Spleen (tissue), 11 donors: ENCODE data around the gene SEMA5B. TPM values are rescaled to one million over a fixed set of nuclear protein-coding genes. Genes with fewer than 3 reads are reported as not detected.

Source experiments
- DNase-seq: peaks from one replicate; pipeline ENCODE4 v3.0.0-alpha.2; 2020
- H3K27ac ChIP-seq, 8 donors: fragments of 200-600 bp; sonication (generic) in 7 of 8; 1 replicate in 4 of 8; 2 replicates in 4 of 8; pipeline versions ENCODE4 v1.5.0 to v1.8.0; 2016 to 2021; ENCODE audit warnings: inconsistent platforms in 4 of 8, mild to moderate bottlenecking in 4 of 8, moderate library complexity in 1 of 8
- H3K27me3 ChIP-seq, 7 donors: fragments of 200-600 bp; sonication (generic) in 6 of 7; replicated peaks in 1 of 7; 1 replicate in 4 of 7; 2 replicates in 3 of 7; pipeline versions ENCODE4 v1.5.0 to v1.8.0; 2016 to 2021; ENCODE audit warnings: inconsistent platforms in 3 of 7, mild to moderate bottlenecking in 1 of 7
- H3K36me3 ChIP-seq, 6 donors: fragments of 200-600 bp; sonication (generic) in 5 of 6; 1 replicate in 4 of 6; 2 replicates in 2 of 6; pipeline versions ENCODE4 v1.5.0 to v1.8.0; 2016 to 2021; ENCODE audit warnings: inconsistent platforms in 2 of 6
- H3K4me1 ChIP-seq, 6 donors: fragments of 200-600 bp; sonication (generic) in 5 of 6; 1 replicate in 3 of 6; 2 replicates in 3 of 6; pipeline versions ENCODE4 v1.5.0 to v1.8.0; 2016 to 2021; ENCODE audit warnings: inconsistent platforms in 3 of 6
- H3K4me3 ChIP-seq, 8 donors: fragments of 200-600 bp; sonication (generic) in 7 of 8; 1 replicate in 4 of 8; 2 replicates in 4 of 8; pipeline versions ENCODE4 v1.5.0 to v1.8.0; 2016 to 2021; ENCODE audit warnings: inconsistent platforms in 4 of 8, mild to moderate bottlenecking in 4 of 8, moderate library complexity in 2 of 8
- H3K9me3 ChIP-seq, 8 donors: fragments of 200-600 bp; sonication (generic) in 7 of 8; 1 replicate in 4 of 8; 2 replicates in 4 of 8; pipeline versions ENCODE4 v1.5.0 to v1.8.0; 2016 to 2021; ENCODE audit warnings: inconsistent platforms in 4 of 8
- CTCF ChIP-seq, 11 experiments: fragments of 200-600 bp in 7 of 11; fragments of 450-650 bp in 4 of 11; sonication (generic) in 4 of 11; IDR thresholded peaks in 8 of 11; conservative IDR thresholded peaks in 3 of 11; 1 replicate in 7 of 11; 2 replicates in 4 of 11; pipeline versions ENCODE4 v1.4.0 to v1.8.0; 2016 to 2021; ENCODE audit warnings: antibody characterized with exemption in 11 of 11, inconsistent platforms in 4 of 11, mild to moderate bottlenecking in 1 of 11
- POLR2A ChIP-seq, 3 donors: fragments of 450-650 bp; IDR thresholded peaks; one replicate each; pipeline ENCODE4 v1.5.1; 2017; ENCODE audit warnings: antibody characterized with exemption in 3 of 3, mild to moderate bottlenecking in 1 of 3
- POLR2AphosphoS5 ChIP-seq, 3 donors: sonication (generic); formaldehyde crosslinking; IDR thresholded peaks; one replicate each; pipeline ENCODE4 v1.5.1; 2017; ENCODE audit warnings: antibody characterized with exemption in 3 of 3
- WGBS, 5 donors: extraction: QIAGEN DNeasy Blood & Tissue Kit in 3 of 5; methylation state at CpG; one replicate each; pipeline versions ENCODE4 v1.1.5 to v1.1.7; 2013 to 2018; 5-methylcytosine and 5-hydroxymethylcytosine counted together
- intact Hi-C: fragments of 100-400 bp; cut with DNase I; formaldehyde crosslinking; loops from one replicate; pipeline ENCODE4 v1.15.0; 2023; ENCODE audit warnings: low total_unique reads
- polyA plus RNA-seq, 3 donors: library from polyadenylated mRNA; stranded (reverse); fragments of 200-250 nt; gene quantifications; one replicate each; pipeline ENCODE4 v1.2.1, GENCODE V29; 2013
- total RNA-seq, 7 donors: library from RNA; depleted of rRNA in 3 of 7; stranded (reverse); fragments of >200 nt in 3 of 7; fragmentation: NEBNext Ultra II Directional in 4 of 7; extraction: Animal tissue kit (Norgen Biotek cat#: 25700) in 4 of 7; gene quantifications; one replicate each; pipeline versions ENCODE4 v1.1.0 to v1.2.1, GENCODE V29; 2016 to 2021
- donor health status: healthy with polysubstance abuse.
- donor health status: DM: no; HTN: no; CAD: no; lungs with moderate emphysema.
- donor health status: DM: no; HTN: no; CAD: no.
- donor health status: Bipolar disorder and iron deficiency.
- donor health status: healthy.
- donor health status: DM: no; HTN: no; CAD: no.
- donor health status: DM: yes; HTN: yes; CAD: no.

Gene SEMA5B
- total and polyA plus RNA-seq, 10 donors, result 0.09 to 0.63 (median 0.41) TPM; not detected in 3

GRCh38 chr3:122886946-122887345 lies 140.6 kb downstream of the SEMA5B start:
- Histone ChIP-seq H3K27ac (no peak overlapping the region), H3K4me1 (peaks cover 0 to 27% (median 4%) of the 10 kb centered on the region in 6 donors), H3K4me3 (no peak overlapping the region), H3K27me3 (no peaks in the 10 kb centered on the region), H3K36me3 (peaks cover 0 to 21% (median 0%) of the 10 kb centered on the region in 6 donors), H3K9me3 (no peaks in the 10 kb centered on the region)
- intact Hi-C loops, result no loop called here
- WGBS, 5 donors, result 62 to 65% (median 65%) methylated on average over 4 of the region's 4 CpGs
- DNase-seq, result no peak
- TF ChIP-seq POLR2A (IDR thresholded peaks at IDR 0.05) (no peak), CTCF (IDR thresholded peaks at IDR 0.05 in 8 of 11, conservative IDR thresholded peaks at IDR 0.05 in 3 of 11) (no peak), POLR2AphosphoS5 (IDR thresholded peaks at IDR 0.05) (no peak)

- DNase-seq, result no peak
- Histone ChIP-seq H3K27me3 (no peaks in the 10 kb centered on the region), H3K4me1 (peaks cover 0 to 27% (median 4%) of the 10 kb centered on the region in 6 donors), H3K36me3 (peaks cover 0 to 28% (median 0%) of the 10 kb centered on the region in 6 donors), H3K9me3 (no peaks in the 10 kb centered on the region), H3K27ac (no peak overlapping the region), H3K4me3 (no peak overlapping the region)
- TF ChIP-seq POLR2A (IDR thresholded peaks at IDR 0.05), result no peak
- no peak for TF ChIP-seq CTCF (IDR thresholded peaks at IDR 0.05 in 8 of 11, conservative IDR thresholded peaks at IDR 0.05 in 3 of 11)
- no peak for TF ChIP-seq POLR2AphosphoS5 (IDR thresholded peaks at IDR 0.05)
- intact Hi-C loops, result no loop called here
- 92 to 96% (median 92%) methylated on average over 4 of the region's 4 CpGs for WGBS, 5 donors
These were observed 141.3 kb downstream of the SEMA5B start for GRCh38 chr3:122886251-122886650.

DNA sequence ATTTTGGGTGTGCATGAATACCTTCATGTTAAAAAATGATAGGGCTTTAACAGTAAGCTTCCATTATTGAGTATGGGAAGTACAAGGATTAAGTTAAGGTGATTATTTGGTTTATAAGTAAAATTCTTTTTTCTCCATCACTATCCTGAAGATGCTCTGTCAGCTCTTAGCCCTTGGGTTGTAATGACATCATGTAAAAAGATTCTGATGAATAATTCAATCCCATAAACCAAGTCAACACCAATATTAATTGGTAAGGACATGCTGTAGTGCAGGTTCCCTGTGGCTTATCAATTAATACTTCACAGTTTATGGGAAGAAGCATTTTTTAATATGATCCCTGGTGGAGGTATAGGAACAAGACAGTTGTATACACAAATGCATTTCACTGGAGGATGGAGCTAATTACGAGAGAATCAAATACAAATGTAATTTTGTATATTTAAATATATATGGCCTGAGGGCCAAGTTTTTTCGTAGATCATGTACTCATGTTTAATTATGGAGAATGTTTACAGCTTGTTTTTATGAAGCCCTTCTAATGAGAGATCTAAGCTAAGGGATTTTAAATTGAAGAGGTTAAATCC lies 145.1 kb downstream of the SEMA5B start:
- intact Hi-C loops, result no loop called here
- Histone ChIP-seq H3K36me3 (peaks cover 0 to 58% (median 0%) of the 10 kb centered on the region in 6 donors), H3K9me3 (no peaks in the 10 kb centered on the region), H3K4me1 (peaks cover 0 to 12% (median 0%) of the 10 kb centered on the region in 6 donors), H3K27ac (no peak overlapping the region), H3K4me3 (no peak overlapping the region), H3K27me3 (no peaks in the 10 kb centered on the region)
- TF ChIP-seq POLR2AphosphoS5 (IDR thresholded peaks at IDR 0.05) (no peak), POLR2A (IDR thresholded peaks at IDR 0.05) (no peak), CTCF (IDR thresholded peaks at IDR 0.05 in 8 of 11, conservative IDR thresholded peaks at IDR 0.05 in 3 of 11) (no peak)
- DNase-seq, result no peak
- WGBS, 5 donors, result 93 to 98% (median 96%) methylated on average over 2 of the region's 2 CpGs

GRCh38 chr3:122880624-122881023 lies 146.9 kb downstream of the SEMA5B start:
- no peak for DNase-seq

More at GRCh38 chr3:122880624-122881023, 146.9 kb downstream of the SEMA5B start:
- H3K27me3 ChIP-seq, result no peaks in the 10 kb centered on the region
- peaks cover 0 to 51% (median 0%) of the 10 kb centered on the region in 6 donors for H3K36me3 ChIP-seq
- peaks cover 0 to 12% (median 2%) of the 10 kb centered on the region in 6 donors for H3K4me1 ChIP-seq
- no peak for TF ChIP-seq CTCF (IDR thresholded peaks at IDR 0.05 in 8 of 11, conservative IDR thresholded peaks at IDR 0.05 in 3 of 11)
- no peak for TF ChIP-seq POLR2A (IDR thresholded peaks at IDR 0.05)
- TF ChIP-seq POLR2AphosphoS5 (IDR thresholded peaks at IDR 0.05), result no peak
- no peak overlapping the region for H3K27ac ChIP-seq
- no peaks in the 10 kb centered on the region for H3K9me3 ChIP-seq
- intact Hi-C loops, result no loop called here
- H3K4me3 ChIP-seq, result no peak overlapping the region
- 73 to 89% (median 77%) methylated on average over 4 of the region's 4 CpGs for WGBS, 5 donors
